ENCODE data around the gene BICRA.

- no peak for TF ChIP-seq ZNF565 (CRISPR knock-in tag; conservative IDR thresholded peaks at IDR 0.05; ENCODE audit: low read depth)
- TF ChIP-seq, protein P1, sequence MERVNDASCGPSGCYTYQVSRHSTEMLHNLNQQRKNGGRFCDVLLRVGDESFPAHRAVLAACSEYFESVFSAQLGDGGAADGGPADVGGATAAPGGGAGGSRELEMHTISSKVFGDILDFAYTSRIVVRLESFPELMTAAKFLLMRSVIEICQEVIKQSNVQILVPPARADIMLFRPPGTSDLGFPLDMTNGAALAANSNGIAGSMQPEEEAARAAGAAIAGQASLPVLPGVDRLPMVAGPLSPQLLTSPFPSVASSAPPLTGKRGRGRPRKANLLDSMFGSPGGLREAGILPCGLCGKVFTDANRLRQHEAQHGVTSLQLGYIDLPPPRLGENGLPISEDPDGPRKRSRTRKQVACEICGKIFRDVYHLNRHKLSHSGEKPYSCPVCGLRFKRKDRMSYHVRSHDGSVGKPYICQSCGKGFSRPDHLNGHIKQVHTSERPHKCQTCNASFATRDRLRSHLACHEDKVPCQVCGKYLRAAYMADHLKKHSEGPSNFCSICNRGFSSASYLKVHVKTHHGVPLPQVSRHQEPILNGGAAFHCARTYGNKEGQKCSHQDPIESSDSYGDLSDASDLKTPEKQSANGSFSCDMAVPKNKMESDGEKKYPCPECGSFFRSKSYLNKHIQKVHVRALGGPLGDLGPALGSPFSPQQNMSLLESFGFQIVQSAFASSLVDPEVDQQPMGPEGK (CRISPR knock-in tag; IDR thresholded peaks at IDR 0.05; ENCODE audit: borderline replicate concordance): no peak
- no peak for TF ChIP-seq BACH2 (CRISPR knock-in tag; IDR thresholded peaks at IDR 0.05; ENCODE audit: borderline replicate concordance)
- no peak for TF ChIP-seq RARB (CRISPR knock-in tag; IDR thresholded peaks at IDR 0.05)
Measured at GRCh38 chr19:47673426-47673825, 64.5 kb downstream of the BICRA start.

Data from SK-N-SH treated with all-trans-retinoic acid at 6 μM for 48 hours (cell line).